Endothelial cell of umbilical vein (primary cell): ENCODE results near the gene PLCH1. TPM values are rescaled to one million over a fixed set of nuclear protein-coding genes. Genes with fewer than 3 reads are reported as not detected.

Experiments
- BruUV-seq: library from RNA; stranded (reverse); fragments of 400-500 nt; replicated peaks from 2 replicates; lab custom pipeline; 2021; lab: Mats Ljungman, UMichigan
- CTCF ChIA-PET: fragments of 300-600, 350-600 bp; sonication (Branson Sonifier 250); formaldehyde crosslinking; loops from one replicate; lab custom pipeline; 2021; ENCODE audit warnings: antibody characterized with exemption, inconsistent platforms; lab: Charles Lee
- POLR2A ChIA-PET: fragments of 300-600, 350-600 bp; sonication (Branson Sonifier 250); formaldehyde crosslinking; loops from one replicate; lab custom pipeline; 2021; ENCODE audit warnings: antibody characterized with exemption, inconsistent platforms; lab: Charles Lee
- DNase-seq: peaks from one replicate; pipeline ENCODE4 v3.0.0-alpha.2; 2011; ENCODE audit warnings: low read depth, low spot score
- FAIRE-seq: peaks from 2 replicates; lab custom pipeline; 2011; peaks lifted over from hg19 to GRCh38; lab: Jason Lieb, UNC
- H2AFZ ChIP-seq: 2 replicates; pipeline ENCODE4 v1.6.0; 2012; ENCODE audit warnings: low read depth, low read length, control low read depth, inconsistent platforms
- H3K27ac ChIP-seq: 2 replicates; pipeline ENCODE4 v1.5.1; 2011; ENCODE audit warnings: low read depth, mild to moderate bottlenecking, control low read depth, low read length, moderate library complexity; ENCODE audit not compliant: insufficient read depth
- H3K27me3 ChIP-seq, 2 experiments: 2 replicates each; pipeline versions ENCODE4 v1.6.0 to v1.6.1; 2011; ENCODE audit warnings: low read length in 2 of 2, mixed read lengths in 1 of 2; ENCODE audit not compliant: control insufficient read depth in 2 of 2, insufficient read depth in 2 of 2
- H3K36me3 ChIP-seq, 2 experiments: 2 replicates in 1 of 2; 3 replicates in 1 of 2; pipeline ENCODE4 v1.5.1; 2011; ENCODE audit warnings: low read length in 2 of 2, mild to moderate bottlenecking in 1 of 2, moderate library complexity in 1 of 2; ENCODE audit not compliant: control insufficient read depth in 2 of 2, insufficient read depth in 2 of 2; ENCODE audit errors: extremely low read depth in 1 of 2
- H3K4me1 ChIP-seq: 3 replicates; pipeline ENCODE4 v1.5.1; 2011; ENCODE audit warnings: mild to moderate bottlenecking, low read length; ENCODE audit not compliant: control insufficient read depth, insufficient read depth; ENCODE audit errors: extremely low read depth
- H3K4me2 ChIP-seq: 2 replicates; pipeline ENCODE4 v1.6.1; 2011; ENCODE audit warnings: low read length, control low read depth, mixed read lengths; ENCODE audit not compliant: insufficient read depth
- H3K4me3 ChIP-seq, 3 experiments: fragments of 200-600 bp in 1 of 3; sonication (generic), shearing (Covaris generic) in 1 of 3; replicated peaks in 1 of 3; 2 replicates each; pipeline ENCODE4 v1.5.1; 2011 to 2016; ENCODE audit warnings: control low read depth in 3 of 3, low read length in 3 of 3, mild to moderate bottlenecking in 2 of 3, inconsistent platforms in 1 of 3, low read depth in 1 of 3, moderate library complexity in 1 of 3; ENCODE audit not compliant: insufficient read depth in 1 of 3
- H3K79me2 ChIP-seq: 2 replicates; pipeline ENCODE4 v1.6.0; 2012; ENCODE audit warnings: low read length, inconsistent platforms; ENCODE audit not compliant: control insufficient read depth, insufficient read depth
- H3K9ac ChIP-seq: replicated peaks from 2 replicates; pipeline ENCODE3; 2011; ENCODE audit warnings: low read length, control low read depth; ENCODE audit not compliant: insufficient read depth; ENCODE audit errors: extremely low read depth
- H3K9me1 ChIP-seq: replicated peaks from 3 replicates; pipeline ENCODE4 v1.6.0; 2011; ENCODE audit warnings: mild to moderate bottlenecking, low read length; ENCODE audit not compliant: control insufficient read depth, insufficient read depth; ENCODE audit errors: extremely low read depth
- H3K9me3 ChIP-seq: replicated peaks from 2 replicates; pipeline ENCODE4 v1.5.1; 2012; ENCODE audit warnings: low read length, inconsistent platforms; ENCODE audit not compliant: control insufficient read depth, insufficient read depth
- H4K20me1 ChIP-seq: replicated peaks from 2 replicates; pipeline ENCODE3; 2011; ENCODE audit warnings: mild to moderate bottlenecking, low read length; ENCODE audit not compliant: control insufficient read depth, insufficient read depth; ENCODE audit errors: extremely low read depth
- EZH2 ChIP-seq: IDR thresholded peaks from 2 replicates; pipeline ENCODE4 v1.6.1; 2012; ENCODE audit warnings: borderline replicate concordance, low read depth, mild to moderate bottlenecking, moderate library complexity, low read length, inconsistent platforms; ENCODE audit not compliant: severe bottlenecking
- FOS ChIP-seq: IDR thresholded peaks from 2 replicates; pipeline ENCODE4 v1.6.1; 2011; ENCODE audit warnings: mild to moderate bottlenecking, low read length, moderate library complexity, borderline replicate concordance; ENCODE audit not compliant: insufficient read depth
- GATA2 ChIP-seq: IDR thresholded peaks from 2 replicates; pipeline ENCODE4 v1.7.0; 2011; ENCODE audit warnings: low read depth, mild to moderate bottlenecking, moderate library complexity, mixed read lengths, low read length; ENCODE audit not compliant: insufficient read length, insufficient read depth
- JUN ChIP-seq: IDR thresholded peaks from 2 replicates; pipeline ENCODE4 v1.6.1; 2011; ENCODE audit warnings: borderline replicate concordance, low read depth; ENCODE audit not compliant: insufficient read length, insufficient read depth
- MYC ChIP-seq: IDR thresholded peaks from one replicate; pipeline ENCODE4 v1.6.1; 2011; ENCODE audit warnings: mild to moderate bottlenecking, low read depth, low read length
- POLR2A ChIP-seq: IDR thresholded peaks from 2 replicates; pipeline ENCODE4 v1.6.1; 2012; ENCODE audit warnings: low read depth, mild to moderate bottlenecking, control low read depth, low read length
- dilution Hi-C: fragments of 300-500 bp; cut with MboI; formaldehyde crosslinking; loops from one replicate; pipeline ENCODE4 v1.15.0; 2019; ENCODE audit warnings: low sequenced_read_pairs; ENCODE audit not compliant: extremely low pct_ligation_motif_present
- intact Hi-C: fragments of 100-400 bp; cut with micrococcal nuclease; formaldehyde crosslinking; loops from one replicate; pipeline ENCODE4 v1.10.0; 2022
- polyA plus RNA-seq, 4 experiments: library from polyadenylated mRNA; depleted of rRNA in 3 of 4; stranded (reverse) in 3 of 4; unstranded in 1 of 4; fragments of >200 nt; gene quantifications; 2 replicates each; pipeline versions ENCODE4 v1.2.1 to v1.2.3, GENCODE V29; 2011 to 2012; ENCODE audit warnings: missing spikeins in 1 of 4
- total RNA-seq: library from RNA; stranded (reverse); gene quantifications from 2 replicates; pipeline ENCODE4 v1.2.3, GENCODE V29; 2021
- TF ChIP-seq, protein P1 (sequence below): IDR thresholded peaks from 2 replicates; pipeline ENCODE4 v1.6.1; 2011; ENCODE audit not compliant: insufficient read depth, insufficient read length
- TF ChIP-seq, protein P2 (sequence below), 2 donors: IDR thresholded peaks; 1 replicate in 1 of 2; 2 replicates in 1 of 2; pipeline ENCODE4 v1.5.1; 2011; ENCODE audit warnings: low read length in 2 of 2, mild to moderate bottlenecking in 2 of 2, moderate library complexity in 2 of 2, control low read depth in 1 of 2, inconsistent platforms in 1 of 2, low read depth in 1 of 2; ENCODE audit not compliant: insufficient read depth in 1 of 2; ENCODE audit errors: extremely low read depth in 1 of 2

PLCH1 gene
- total and polyA plus RNA-seq, 2 donors (not counting 3 experiments of a cell fraction or from before 2014, with no cell fraction given): 0.03 TPM; not detected in 1

DNA sequence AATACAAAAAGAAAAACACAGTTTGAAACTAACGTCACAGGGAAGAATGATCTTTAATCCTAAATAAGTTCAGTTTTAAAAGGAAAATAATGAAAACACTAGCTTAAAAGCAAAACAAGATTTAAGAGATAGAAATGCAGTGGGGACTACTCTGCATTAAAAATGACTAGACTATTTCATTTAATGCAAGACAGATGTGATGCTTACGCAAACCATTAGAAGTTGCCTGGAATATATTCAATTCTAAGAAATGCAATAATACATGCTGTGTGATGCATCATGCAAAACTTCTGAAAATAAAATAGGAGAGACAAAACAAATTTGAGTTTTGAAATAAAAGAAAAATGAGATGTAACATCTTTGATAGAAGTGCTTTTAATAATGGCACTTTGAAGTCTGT is 353.8 kb downstream of the PLCH1 start:
- H3K9ac ChIP-seq: no peak overlapping the region
- no peak overlapping the region for H3K27ac ChIP-seq
- CTCF ChIA-PET: interaction anchor here (0.6 to 1.3 kb wide), 2 partner anchors 311 to 583 kb away, joined by 3 read pairs; no protein-coding TSS in a partner anchor
- no peak overlapping the region for H3K4me3 ChIP-seq
- POLR2A ChIA-PET: interaction anchor here (0.7 kb wide), 1 partner anchor 1762 kb away, joined by 3 read pairs; no protein-coding TSS in a partner anchor
- H3K27me3 ChIP-seq: no peaks in the 10 kb centered on the region
- TF ChIP-seq FOS: no peak
- TF ChIP-seq EZH2: no peak
- TF ChIP-seq JUN: no peak
- no peak for TF ChIP-seq POLR2A
- TF ChIP-seq, protein P1, sequence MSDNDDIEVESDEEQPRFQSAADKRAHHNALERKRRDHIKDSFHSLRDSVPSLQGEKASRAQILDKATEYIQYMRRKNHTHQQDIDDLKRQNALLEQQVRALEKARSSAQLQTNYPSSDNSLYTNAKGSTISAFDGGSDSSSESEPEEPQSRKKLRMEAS: no peak
- TF ChIP-seq, protein P2, sequence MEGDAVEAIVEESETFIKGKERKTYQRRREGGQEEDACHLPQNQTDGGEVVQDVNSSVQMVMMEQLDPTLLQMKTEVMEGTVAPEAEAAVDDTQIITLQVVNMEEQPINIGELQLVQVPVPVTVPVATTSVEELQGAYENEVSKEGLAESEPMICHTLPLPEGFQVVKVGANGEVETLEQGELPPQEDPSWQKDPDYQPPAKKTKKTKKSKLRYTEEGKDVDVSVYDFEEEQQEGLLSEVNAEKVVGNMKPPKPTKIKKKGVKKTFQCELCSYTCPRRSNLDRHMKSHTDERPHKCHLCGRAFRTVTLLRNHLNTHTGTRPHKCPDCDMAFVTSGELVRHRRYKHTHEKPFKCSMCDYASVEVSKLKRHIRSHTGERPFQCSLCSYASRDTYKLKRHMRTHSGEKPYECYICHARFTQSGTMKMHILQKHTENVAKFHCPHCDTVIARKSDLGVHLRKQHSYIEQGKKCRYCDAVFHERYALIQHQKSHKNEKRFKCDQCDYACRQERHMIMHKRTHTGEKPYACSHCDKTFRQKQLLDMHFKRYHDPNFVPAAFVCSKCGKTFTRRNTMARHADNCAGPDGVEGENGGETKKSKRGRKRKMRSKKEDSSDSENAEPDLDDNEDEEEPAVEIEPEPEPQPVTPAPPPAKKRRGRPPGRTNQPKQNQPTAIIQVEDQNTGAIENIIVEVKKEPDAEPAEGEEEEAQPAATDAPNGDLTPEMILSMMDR (IDR thresholded peaks at IDR 0.05; ENCODE audit: extremely low read depth in 1 of 2, insufficient read depth in 1 of 2, low read depth in 1 of 2, low read length in 2 of 2): no peak
- no peak for TF ChIP-seq GATA2
- TF ChIP-seq MYC: no peak
- no peak for FAIRE-seq
- no peak overlapping the region for H3K4me2 ChIP-seq
- H3K79me2 ChIP-seq: no peaks in the 10 kb centered on the region
- BruUV-seq: no TSS peak
- H4K20me1 ChIP-seq: no peaks in the 10 kb centered on the region
- H3K9me1 ChIP-seq: no peaks in the 10 kb centered on the region
- H2AFZ ChIP-seq: no peak overlapping the region
- no peaks in the 10 kb centered on the region for H3K9me3 ChIP-seq
- no peak for DNase-seq
- intact Hi-C loops: no loop called here
- H3K4me1 ChIP-seq: no peaks in the 10 kb centered on the region
- no peaks in the 10 kb centered on the region for H3K36me3 ChIP-seq
- dilution Hi-C loops: no loop called here
